Fibroblast of pulmonary artery (primary cell): ENCODE results near the gene AKAP9.
"Not testable (repeated sequence)": the region's sequence is repeated elsewhere in the genome, so short reads cannot be mapped to it uniquely, and the experiment has no call there.

Experiments used
- DNase-seq: peaks from one replicate; pipeline ENCODE4 v3.0.0-alpha.2; 2010; ENCODE audit warnings: low read depth
- H3K4me3 ChIP-seq: replicated peaks from 2 replicates; pipeline ENCODE4 v1.5.1; 2011; ENCODE audit warnings: low read depth, mild to moderate bottlenecking, control low read depth, low read length, moderate library complexity
- CTCF ChIP-seq: IDR thresholded peaks from 2 replicates; pipeline ENCODE4 v1.5.1; 2011; ENCODE audit warnings: mild to moderate bottlenecking, control low read depth, low read length, inconsistent platforms; ENCODE audit errors: missing control alignments

Gene AKAP9

GRCh38 chr7:91940572-91941341, at the start of gene AKAP9:
TSS of gene AKAP9 (plus strand) at chr7:91940862. CDS start at chr7:91941100, 238 bp downstream.
- TF ChIP-seq CTCF, result no peak
- peak; percentile 73 for DNase-seq
- peak within 1 kb of the TSS; percentile 91 for H3K4me3 ChIP-seq

- H3K4me3 ChIP-seq, result no peak overlapping the region
- no peak for TF ChIP-seq CTCF
- no peak for DNase-seq
Observed at GRCh38 chr7:91892099-91892705, 48.5 kb upstream of the AKAP9 start.

GRCh38 chr7:91892821-91893340, 47.8 kb upstream of the AKAP9 start:
- DNase-seq, result peak; percentile 35
- H3K4me3 ChIP-seq, result no peak overlapping the region
- no peak for TF ChIP-seq CTCF

- not testable (repeated sequence) for H3K4me3 ChIP-seq, DNase-seq
Observed at GRCh38 chr7:91893699-91894098, 47.0 kb upstream of the AKAP9 start.

- DNase-seq, result peak; percentile 43
- TF ChIP-seq CTCF, result no peak
- no peak overlapping the region for H3K4me3 ChIP-seq
Observed at GRCh38 chr7:91894781-91895480, 45.7 kb upstream of the AKAP9 start.

- H3K4me3 ChIP-seq, result no peak overlapping the region
- DNase-seq, result no peak
- no peak for TF ChIP-seq CTCF
Observed at GRCh38 chr7:91898240-91898992, 42.2 kb upstream of the AKAP9 start.
